Subcutaneous abdominal adipose tissue (tissue), 5 donors: Measurements from ENCODE around the gene NRCAM.
"Not testable (repeated sequence)": the region's sequence is repeated elsewhere in the genome, so short reads cannot be mapped to it uniquely, and the experiment has no call there.

ENCODE experiments used
- H3K27ac ChIP-seq: one replicate; pipeline ENCODE4 v1.7.0; 2013; ENCODE audit warnings: low read depth, mild to moderate bottlenecking, inconsistent platforms, low read length, moderate library complexity
- H3K27me3 ChIP-seq, 5 donors: one replicate each; pipeline ENCODE4 v1.7.0; 2013; ENCODE audit warnings: low read length in 5 of 5, inconsistent platforms in 1 of 5; ENCODE audit not compliant: control insufficient read depth in 5 of 5, insufficient read depth in 4 of 5
- H3K36me3 ChIP-seq, 5 donors: one replicate each; pipeline ENCODE4 v1.7.0; 2013; ENCODE audit warnings: low read length in 5 of 5; ENCODE audit not compliant: control insufficient read depth in 5 of 5, insufficient read depth in 5 of 5
- H3K4me1 ChIP-seq, 5 donors: one replicate each; pipeline ENCODE4 v1.7.0; 2013; ENCODE audit warnings: low read length in 5 of 5, mild to moderate bottlenecking in 3 of 5, moderate library complexity in 1 of 5; ENCODE audit not compliant: control insufficient read depth in 5 of 5, insufficient read depth in 5 of 5
- H3K4me3 ChIP-seq, 5 donors: one replicate each; pipeline ENCODE4 v1.7.0; 2013; ENCODE audit warnings: low read length in 5 of 5, low read depth in 1 of 5
- H3K9ac ChIP-seq, 5 donors: one replicate each; pipeline ENCODE4 v1.7.0; 2013; ENCODE audit warnings: low read length in 5 of 5, mild to moderate bottlenecking in 4 of 5, moderate library complexity in 3 of 5
- H3K9me3 ChIP-seq, 5 donors: one replicate each; pipeline ENCODE4 v1.7.0; 2013; ENCODE audit warnings: low read length in 5 of 5; ENCODE audit not compliant: control insufficient read depth in 5 of 5
- donor health status: healthy.
- donor health status: healthy.
- donor health status: healthy.
- donor health status: healthy.
- donor health status: healthy.

Gene NRCAM

DNA sequence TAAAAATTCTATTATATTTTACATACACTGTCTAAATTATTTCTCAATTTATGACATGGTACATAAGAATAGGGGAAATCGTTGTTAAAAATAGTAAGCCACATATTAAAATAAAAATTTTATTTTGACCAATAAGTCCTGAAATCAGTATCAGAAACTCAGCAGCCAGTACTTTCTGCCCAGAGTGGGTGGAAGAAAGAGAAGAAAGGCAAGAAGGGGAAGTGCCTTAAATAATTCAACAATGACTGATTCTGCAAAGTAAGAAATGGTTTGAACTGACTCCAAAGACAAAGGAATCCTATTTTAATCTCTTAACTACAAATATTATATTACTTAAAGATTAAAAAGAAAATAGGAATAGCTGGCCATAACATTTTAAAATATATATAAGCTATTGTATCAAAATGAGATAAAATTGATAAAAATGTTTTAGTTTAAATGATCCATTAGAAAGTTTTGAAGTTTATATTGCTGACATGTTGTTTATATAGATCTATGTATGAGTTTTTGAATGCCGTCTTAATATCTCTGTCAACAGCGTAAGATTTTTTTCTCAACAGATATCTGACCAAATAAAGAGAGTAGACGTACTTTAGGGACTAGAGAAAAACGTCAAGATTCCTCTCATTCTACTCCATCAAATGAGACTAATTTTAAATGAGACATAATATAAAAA is 30.2 kb upstream of the NRCAM start:
- Histone ChIP-seq H3K27ac (no peak overlapping the region), H3K9me3 (no peaks in the 10 kb centered on the region), H3K27me3 (no peaks in the 10 kb centered on the region), H3K36me3 (peaks cover 9 to 36% (median 18%) of the 10 kb centered on the region in 5 donors), H3K9ac (no peak overlapping the region), H3K4me3 (no peak overlapping the region), H3K4me1 (peaks cover 0 to 6% (median 0%) of the 10 kb centered on the region in 5 donors)

DNA sequence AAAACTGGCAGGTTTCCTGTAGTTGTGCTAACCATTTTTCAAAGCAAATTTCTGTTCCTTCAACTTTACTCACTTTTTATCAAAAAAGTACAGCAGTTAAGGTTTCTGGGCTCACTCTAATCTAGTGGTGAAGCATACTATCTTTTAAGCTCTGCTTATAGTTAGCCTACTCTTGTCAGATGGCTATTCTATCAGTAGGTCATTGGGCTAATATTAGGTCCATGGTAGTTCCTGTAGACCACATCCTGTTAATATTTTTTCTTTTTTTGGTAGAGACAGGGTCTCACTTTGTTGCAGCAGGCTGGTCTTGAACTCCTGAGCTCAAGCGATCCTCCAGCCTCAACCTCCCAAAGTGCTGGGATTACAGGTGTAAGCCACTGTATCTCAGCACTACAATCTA is 27.9 kb upstream of the NRCAM start:
- no peak overlapping the region for H3K9ac ChIP-seq
- no peak overlapping the region for H3K27ac ChIP-seq
- peaks cover 5 to 42% (median 23%) of the 10 kb centered on the region in 5 donors for H3K36me3 ChIP-seq

DNA sequence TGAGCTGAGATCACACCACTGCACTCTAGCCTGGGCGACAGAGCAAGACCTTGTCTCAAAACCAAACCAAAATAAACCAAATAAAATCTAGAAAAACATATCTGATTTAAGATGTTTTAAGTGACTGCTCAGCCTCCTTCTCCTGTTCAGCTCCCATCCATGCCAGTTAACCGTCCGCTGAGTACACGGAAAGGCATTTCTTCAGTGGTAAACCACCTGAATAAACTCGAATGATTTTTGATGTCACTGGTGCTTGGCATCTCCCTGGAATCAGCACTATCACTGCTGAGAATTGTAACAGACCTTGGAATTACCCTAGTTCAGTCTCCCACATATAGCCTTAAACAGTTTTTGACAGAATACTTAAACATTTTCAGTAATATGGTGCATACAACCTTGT is 24.1 kb upstream of the NRCAM start:
- Histone ChIP-seq H3K27me3 (no peaks in the 10 kb centered on the region), H3K4me1 (no peaks in the 10 kb centered on the region), H3K9me3 (no peaks in the 10 kb centered on the region), H3K36me3 (peaks cover 23 to 56% (median 35%) of the 10 kb centered on the region in 5 donors), H3K9ac (no peak overlapping the region), H3K4me3 (no peak overlapping the region), H3K27ac (no peak overlapping the region)

More for the DNA sequence above, 27.9 kb upstream of the NRCAM start:
- Histone ChIP-seq H3K4me3 (no peak overlapping the region), H3K9me3 (no peaks in the 10 kb centered on the region), H3K4me1 (peaks cover 0 to 2% (median 0%) of the 10 kb centered on the region in 5 donors), H3K27me3 (no peaks in the 10 kb centered on the region)

DNA sequence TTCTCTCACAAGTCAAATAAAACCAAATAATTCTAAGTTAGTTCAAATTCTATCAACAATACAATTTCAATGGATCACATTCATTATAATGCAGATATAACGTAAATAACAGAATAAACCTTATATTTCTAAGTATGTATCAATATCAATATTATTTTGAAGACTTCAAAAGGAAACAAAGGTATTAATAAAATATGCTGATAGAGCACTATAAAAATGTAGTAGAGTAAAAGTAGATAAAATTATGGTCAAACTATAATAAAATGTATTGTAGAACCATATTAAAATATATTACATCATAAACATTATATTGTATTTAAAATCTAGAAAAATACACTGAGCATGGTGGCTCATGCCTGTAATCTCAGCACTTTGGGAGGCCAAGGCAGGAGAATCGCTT is 23.5 kb upstream of the NRCAM start:
- Histone ChIP-seq H3K9ac (no peak overlapping the region), H3K27ac (no peak overlapping the region), H3K36me3 (peaks cover 21 to 51% (median 35%) of the 10 kb centered on the region in 5 donors), H3K9me3 (no peaks in the 10 kb centered on the region), H3K27me3 (no peaks in the 10 kb centered on the region), H3K4me1 (no peaks in the 10 kb centered on the region), H3K4me3 (no peak overlapping the region)

DNA sequence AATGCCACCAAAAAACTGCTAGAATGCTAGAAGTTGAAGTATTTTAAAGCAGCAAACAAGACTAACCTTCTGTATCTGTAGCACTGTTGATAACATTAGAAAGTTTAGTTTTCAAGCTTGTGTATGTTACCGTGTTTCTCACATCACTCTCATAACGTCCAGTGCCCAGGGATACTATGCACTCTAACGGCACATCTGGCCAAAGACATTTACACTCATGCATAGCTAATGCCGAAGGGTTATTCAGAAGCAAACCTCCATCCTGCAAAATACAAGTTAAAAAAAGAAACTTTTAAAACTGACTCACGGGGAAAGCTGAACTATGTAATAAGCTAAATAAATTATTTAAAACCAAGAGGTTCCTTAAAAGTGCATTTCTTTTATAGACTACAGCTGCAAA is 22.9 kb upstream of the NRCAM start:
- Histone ChIP-seq H3K27me3 (no peaks in the 10 kb centered on the region), H3K4me3 (no peak overlapping the region), H3K27ac (no peak overlapping the region), H3K9ac (no peak overlapping the region), H3K9me3 (no peaks in the 10 kb centered on the region), H3K36me3 (peaks cover 21 to 49% (median 37%) of the 10 kb centered on the region in 5 donors), H3K4me1 (no peaks in the 10 kb centered on the region)

DNA sequence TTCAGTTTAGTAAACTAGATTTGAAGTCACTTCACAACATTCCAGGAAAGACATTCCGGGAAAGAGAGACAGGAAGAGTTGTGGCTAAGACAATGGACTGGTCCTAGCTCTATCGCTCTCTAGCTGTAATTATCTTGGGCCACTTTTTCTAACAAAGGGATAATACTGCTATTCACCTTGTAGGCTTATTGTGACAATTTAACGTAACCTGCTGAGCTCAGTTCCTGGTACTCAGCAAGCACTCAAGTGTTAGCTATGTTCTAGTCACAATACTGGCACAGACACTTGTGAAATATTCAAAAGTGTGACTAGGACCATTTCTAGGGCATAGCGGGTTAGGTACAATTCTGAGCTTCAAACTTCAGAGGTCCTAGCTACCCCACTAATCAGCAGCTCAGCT is 12.0 kb upstream of the NRCAM start:
- Histone ChIP-seq H3K9ac (no peak overlapping the region), H3K4me3 (no peak overlapping the region), H3K4me1 (no peaks in the 10 kb centered on the region), H3K27me3 (no peaks in the 10 kb centered on the region), H3K27ac (no peak overlapping the region), H3K9me3 (no peaks in the 10 kb centered on the region), H3K36me3 (peaks cover 0 to 16% (median 3%) of the 10 kb centered on the region in 5 donors)

DNA sequence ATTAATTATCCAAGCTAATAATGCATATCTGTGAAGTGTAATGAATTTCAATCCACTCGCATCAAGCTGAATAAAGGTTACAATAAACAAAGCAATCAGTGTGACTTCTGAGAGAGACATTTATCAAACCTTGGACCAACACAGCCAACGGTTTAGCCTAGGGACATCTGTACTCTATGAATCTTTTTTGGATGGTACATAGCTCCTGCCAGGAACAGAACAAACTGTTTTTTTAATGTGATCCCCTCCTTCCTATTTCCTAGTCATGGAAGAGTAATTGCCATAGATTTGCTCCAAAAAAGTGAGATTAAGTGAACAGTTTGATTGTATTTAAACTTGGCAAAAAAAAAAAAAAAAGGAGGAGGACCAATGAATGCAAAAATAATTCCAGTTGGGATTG is 11.2 kb upstream of the NRCAM start:
- no peak overlapping the region for H3K9ac ChIP-seq

DNA sequence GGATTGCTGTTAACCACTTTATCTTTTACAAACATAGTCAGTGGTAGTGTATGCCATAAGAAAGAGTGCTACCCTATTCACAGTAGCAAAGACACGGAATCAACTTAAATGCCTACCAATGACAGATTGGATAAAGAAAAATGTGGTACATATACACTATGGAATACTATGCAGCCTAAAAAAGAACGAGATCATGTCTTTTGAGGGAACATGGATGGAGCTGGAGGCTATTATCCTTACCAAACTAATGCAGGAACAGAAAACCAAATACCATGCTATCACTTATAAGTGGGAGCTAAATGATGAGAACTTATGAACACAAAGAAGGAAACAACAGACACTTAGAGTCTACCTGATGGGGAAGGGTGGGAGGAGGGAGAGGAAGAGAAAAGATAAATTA is 10.1 kb upstream of the NRCAM start:
- not testable (repeated sequence) for H3K27me3 ChIP-seq, H3K4me3 ChIP-seq, H3K36me3 ChIP-seq, H3K27ac ChIP-seq, H3K4me1 ChIP-seq, H3K9me3 ChIP-seq, H3K9ac ChIP-seq

More for the DNA sequence above, 11.2 kb upstream of the NRCAM start:
- Histone ChIP-seq H3K9me3 (no peaks in the 10 kb centered on the region), H3K36me3 (peaks cover 0 to 8% (median 3%) of the 10 kb centered on the region in 5 donors), H3K27ac (no peak overlapping the region), H3K4me3 (no peak overlapping the region), H3K4me1 (no peaks in the 10 kb centered on the region), H3K27me3 (no peaks in the 10 kb centered on the region)

DNA sequence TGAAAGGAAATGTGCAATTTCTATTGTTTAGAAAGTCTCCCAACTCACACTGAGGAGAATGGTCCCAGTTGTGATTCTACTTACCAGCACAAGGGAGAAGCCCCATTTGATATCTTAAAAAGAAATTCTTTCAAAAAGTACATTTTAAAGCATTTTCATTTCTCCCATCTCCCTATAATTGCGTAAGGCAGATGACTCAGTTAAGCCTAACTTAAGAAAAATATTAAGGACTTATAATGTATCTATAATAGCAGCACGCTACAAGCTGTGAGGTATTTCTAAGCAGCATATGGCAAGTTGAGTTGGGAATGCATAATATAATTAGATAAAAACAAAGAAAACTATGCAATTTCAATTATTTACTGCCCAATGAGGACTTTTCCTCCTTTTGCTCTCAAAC is 8.5 kb upstream of the NRCAM start:
- Histone ChIP-seq H3K27ac (no peak overlapping the region), H3K27me3 (no peaks in the 10 kb centered on the region), H3K36me3 (no peaks in the 10 kb centered on the region), H3K4me3 (no peak overlapping the region), H3K9ac (no peak overlapping the region), H3K4me1 (peaks cover 0 to 7% (median 0%) of the 10 kb centered on the region in 5 donors), H3K9me3 (no peaks in the 10 kb centered on the region)

DNA sequence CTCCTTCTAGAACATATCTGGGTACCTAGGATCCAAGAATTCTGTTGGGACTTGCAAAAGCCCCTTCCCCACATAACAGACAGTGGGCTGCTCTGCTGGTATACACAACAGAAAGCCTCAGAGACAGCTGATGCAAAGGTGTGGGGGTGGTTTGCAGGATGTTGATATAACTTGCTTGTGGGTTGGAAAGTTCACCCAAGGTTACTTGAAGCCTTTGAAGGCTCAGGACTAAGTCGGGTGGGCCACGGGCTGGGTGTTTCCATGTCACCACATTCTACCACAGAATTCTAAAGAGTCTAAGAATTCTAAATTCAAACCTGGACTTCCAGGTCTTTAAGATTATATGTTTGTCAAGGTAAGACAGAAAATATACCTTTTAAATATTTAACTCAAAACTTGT is 7.4 kb upstream of the NRCAM start:
- Histone ChIP-seq H3K9ac (no peak overlapping the region), H3K9me3 (no peaks in the 10 kb centered on the region), H3K4me3 (no peak overlapping the region), H3K36me3 (no peaks in the 10 kb centered on the region), H3K4me1 (peaks cover 0 to 7% (median 0%) of the 10 kb centered on the region in 5 donors), H3K27me3 (peaks cover 0 to under 1% (median 0%) of the 10 kb centered on the region in 5 donors), H3K27ac (no peak overlapping the region)
